GM13977 (cell line): ENCODE data around the gene DDT.
"Not testable (repeated sequence)": the region's sequence is repeated elsewhere in the genome, so short reads cannot be mapped to it uniquely, and the experiment has no call there.

Experiments used
- DNase-seq: peaks from one replicate; pipeline ENCODE4 v3.0.0; 2012; ENCODE audit warnings: low spot score
- in situ Hi-C: fragments of 300-500 bp; cut with MboI; formaldehyde crosslinking; loops from one replicate; pipeline ENCODE4 v1.12.0; 2022; ENCODE audit warnings: low sequenced_read_pairs, low pct_unique_long_range_greater_than_20kb, mixed read lengths, inconsistent platforms; ENCODE audit not compliant: unreplicated experiment
- TF ChIP-seq, protein P1 (sequence below): IDR thresholded peaks from 2 replicates; pipeline ENCODE4 v1.5.1; 2012; ENCODE audit warnings: mild to moderate bottlenecking, control low read depth; ENCODE audit not compliant: insufficient read depth; ENCODE audit errors: extremely low read depth, missing control alignments

The DDT gene

DNA sequence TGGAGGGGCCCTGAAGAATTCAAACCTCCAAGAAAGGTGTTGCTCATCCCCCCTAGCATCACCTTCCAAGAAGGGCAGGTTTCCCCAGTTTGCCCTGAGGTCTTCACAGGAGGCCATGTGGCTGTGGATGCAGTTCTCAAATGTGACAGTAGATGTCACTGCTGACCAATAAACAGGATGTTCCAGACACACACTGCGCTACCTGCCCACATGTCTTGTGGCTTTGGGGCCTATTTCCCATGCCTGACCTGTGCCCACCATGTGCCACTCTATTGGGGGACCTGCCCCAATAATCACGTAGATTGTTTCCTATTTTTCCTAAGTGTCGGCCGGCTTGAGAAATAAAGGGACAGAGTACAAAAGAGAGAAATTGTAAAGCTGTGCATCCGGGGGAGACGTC is 10.2 kb upstream of the DDT start:
- TF ChIP-seq, protein P1, sequence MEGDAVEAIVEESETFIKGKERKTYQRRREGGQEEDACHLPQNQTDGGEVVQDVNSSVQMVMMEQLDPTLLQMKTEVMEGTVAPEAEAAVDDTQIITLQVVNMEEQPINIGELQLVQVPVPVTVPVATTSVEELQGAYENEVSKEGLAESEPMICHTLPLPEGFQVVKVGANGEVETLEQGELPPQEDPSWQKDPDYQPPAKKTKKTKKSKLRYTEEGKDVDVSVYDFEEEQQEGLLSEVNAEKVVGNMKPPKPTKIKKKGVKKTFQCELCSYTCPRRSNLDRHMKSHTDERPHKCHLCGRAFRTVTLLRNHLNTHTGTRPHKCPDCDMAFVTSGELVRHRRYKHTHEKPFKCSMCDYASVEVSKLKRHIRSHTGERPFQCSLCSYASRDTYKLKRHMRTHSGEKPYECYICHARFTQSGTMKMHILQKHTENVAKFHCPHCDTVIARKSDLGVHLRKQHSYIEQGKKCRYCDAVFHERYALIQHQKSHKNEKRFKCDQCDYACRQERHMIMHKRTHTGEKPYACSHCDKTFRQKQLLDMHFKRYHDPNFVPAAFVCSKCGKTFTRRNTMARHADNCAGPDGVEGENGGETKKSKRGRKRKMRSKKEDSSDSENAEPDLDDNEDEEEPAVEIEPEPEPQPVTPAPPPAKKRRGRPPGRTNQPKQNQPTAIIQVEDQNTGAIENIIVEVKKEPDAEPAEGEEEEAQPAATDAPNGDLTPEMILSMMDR, result peak; percentile 50
- in situ Hi-C loops, result no loop called here
- no peak for DNase-seq

GRCh38 chr22:23980567-23980966 is 6.3 kb upstream of the DDT start:
- in situ Hi-C loops, DNase-seq: not testable (repeated sequence)

DNA sequence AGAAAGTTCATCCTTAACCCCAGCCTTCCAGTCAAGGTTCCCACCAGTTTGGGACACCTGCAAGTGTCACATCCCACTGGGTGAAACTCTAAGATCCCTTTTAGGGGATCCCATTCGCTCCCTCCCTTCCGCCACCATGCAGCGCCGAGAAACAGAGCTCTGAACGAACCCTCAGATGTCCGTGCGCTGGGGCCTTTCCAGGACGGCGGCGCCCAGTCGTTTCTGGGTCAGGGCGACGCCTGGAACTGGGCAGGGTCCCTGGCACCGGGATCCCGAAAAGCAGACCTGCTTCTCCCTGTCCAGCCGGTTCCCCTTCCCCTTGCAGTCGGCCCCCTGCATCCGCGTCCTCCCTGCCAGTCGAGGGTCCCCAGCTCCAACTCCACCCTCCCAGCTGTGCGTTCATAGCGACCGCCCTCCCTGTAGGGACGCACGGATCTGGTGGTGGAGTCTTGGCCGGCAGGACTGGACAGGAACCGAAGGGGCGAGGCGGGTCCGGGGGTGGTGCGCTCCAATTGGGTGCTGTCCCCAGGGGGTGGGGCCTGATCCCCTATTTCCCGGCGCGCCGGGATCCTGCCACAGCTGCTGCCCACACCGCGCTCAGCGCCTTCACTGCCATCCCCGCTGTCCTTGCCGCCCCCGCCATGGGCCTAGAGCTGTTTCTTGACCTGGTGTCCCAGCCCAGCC is 5.5 kb upstream of the DDT start, which contains the start of gene GSTT2:
GSTT2 (plus strand) TSS at position 578 of the 684 bp plus-strand sequence.
- DNase-seq, in situ Hi-C loops: not testable (repeated sequence)

DNA sequence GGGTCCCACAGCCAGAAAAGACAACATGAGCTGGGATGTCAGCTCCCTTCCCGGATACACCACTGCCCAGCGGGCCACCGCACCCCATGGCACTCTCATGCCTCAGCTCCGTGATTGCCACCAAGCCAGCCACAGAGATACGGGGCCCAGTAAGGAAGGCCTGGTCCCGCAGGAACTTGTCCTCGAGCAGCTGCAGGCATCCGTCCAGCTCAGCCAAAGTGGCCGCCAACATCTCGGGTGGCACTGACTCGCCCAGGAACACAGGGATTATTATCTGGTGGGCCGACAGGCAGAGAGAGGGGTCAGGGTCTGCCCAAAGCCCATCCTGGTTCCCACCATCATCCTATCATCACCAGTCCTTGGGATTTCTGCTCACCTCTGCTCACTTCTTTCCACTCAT is 3.1 kb upstream of the DDT start:
- in situ Hi-C loops, DNase-seq: not testable (repeated sequence)

- in situ Hi-C loops, DNase-seq: not testable (repeated sequence)
Measured at GRCh38 chr22:23974836-23975352, 653 bp upstream of the DDT start.

DNA sequence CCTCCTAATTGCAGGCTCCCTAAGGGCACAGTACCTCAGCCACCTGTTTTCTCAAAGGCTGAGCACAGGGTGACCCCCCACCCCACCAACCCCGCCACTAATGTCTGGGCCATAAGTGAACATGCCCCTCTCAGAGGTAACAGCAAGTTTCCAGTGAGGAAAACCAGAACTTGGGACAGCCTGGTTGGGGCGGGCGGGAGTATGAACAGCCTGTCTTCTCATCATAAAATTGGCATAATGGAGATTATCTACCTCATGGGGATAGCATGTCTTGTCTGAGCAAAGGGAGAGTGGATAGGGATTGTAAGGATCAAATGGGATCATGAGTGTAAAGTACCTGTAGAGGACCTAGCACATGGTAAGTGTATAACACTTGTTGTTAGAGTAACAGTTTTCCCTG is 2.3 kb downstream of the DDT start:
- DNase-seq, in situ Hi-C loops: not testable (repeated sequence)

DNA sequence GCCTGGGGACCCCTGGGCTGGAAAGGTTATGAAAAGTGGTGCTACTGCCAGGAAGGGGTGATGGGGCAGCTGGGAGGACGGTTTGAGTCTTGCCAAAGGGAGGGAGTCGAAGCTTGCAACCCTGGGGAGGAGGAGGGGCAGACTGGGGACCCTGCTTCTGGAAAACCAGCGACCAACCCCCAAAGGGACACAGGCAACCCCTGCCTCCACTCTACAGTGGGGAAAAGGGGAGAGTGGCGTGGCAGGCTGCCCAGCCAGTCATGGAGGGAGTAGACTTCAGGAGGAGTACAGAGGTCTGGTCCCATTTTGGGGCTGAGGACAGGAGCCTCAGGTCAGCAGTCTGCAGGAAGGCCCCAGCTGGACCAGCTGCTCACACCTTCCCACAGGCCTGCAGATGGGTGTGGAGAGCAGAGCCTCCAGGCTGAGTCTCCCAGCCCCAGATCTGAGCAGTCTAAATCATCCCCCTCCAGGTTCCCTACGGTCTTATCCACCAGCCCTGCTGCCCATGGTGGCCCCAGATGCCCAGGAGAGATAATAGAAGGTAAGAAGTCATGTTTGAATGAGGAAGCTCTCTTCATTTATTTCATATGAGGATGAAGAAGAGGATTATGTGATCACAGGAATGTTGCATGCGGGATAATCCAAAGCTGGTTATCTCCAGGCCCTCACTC is 3.3 kb downstream of the DDT start:
- TF ChIP-seq, protein P1, result no peak
- in situ Hi-C loops, result no loop called here

GRCh38 chr22:23970201-23970641 is 4.0 kb downstream of the DDT start:
- TF ChIP-seq, protein P1, result no peak
- DNase-seq, result no peak
- in situ Hi-C loops, result no loop called here

More for the DNA sequence above, 3.3 kb downstream of the DDT start:
- no peak for DNase-seq

DNA sequence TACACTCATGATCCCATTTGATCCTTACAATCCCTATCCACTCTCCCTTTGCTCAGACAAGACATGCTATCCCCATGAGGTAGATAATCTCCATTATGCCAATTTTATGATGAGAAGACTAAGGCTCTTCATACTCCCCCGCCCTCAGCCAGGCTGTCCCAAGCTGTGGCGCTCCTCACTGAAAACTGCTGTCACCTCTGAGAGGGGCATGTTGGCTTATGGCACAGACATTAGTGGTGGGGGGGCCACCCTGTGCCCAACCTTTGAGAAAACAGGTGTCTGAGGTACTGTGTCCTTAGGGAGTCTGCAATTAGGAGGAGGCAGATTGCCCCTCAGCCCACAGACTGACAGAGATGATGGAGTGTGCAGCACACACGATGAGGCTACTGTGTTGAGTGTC is 5.2 kb downstream of the DDT start:
- in situ Hi-C loops, result no loop called here
- TF ChIP-seq, protein P1, result no peak
- DNase-seq, result no peak

DNA sequence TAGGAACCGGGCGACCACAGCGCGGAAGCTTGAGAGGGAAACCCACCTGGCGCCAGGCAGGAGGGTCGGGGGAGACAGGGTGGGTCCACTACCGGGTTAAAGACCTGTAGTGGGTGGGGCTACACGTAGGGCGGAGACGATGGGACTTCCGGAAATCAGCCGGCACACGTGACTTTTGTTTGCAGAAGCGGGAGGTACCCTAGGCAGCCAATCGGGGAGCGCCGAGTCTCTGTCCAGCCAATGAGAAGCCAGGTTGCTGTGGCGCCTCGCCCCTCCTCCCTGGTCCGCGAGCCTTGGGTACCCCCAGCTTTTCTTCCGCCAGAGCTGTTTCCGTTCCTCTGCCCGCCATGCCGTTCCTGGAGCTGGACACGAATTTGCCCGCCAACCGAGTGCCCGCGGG is 7.7 kb downstream of the DDT start, which contains the start of gene DDTL:
DDTL (plus strand) TSS at position 321 of the 400 bp plus-strand sequence; CDS start at position 348, 27 bp downstream.
- in situ Hi-C loops, result not testable (repeated sequence)

GRCh38 chr22:23966094-23966493 is 8.1 kb downstream of the DDT start:
- DNase-seq, in situ Hi-C loops: not testable (repeated sequence)

More for the DNA sequence above, 7.7 kb downstream of the DDT start, which contains the start of gene DDTL:
- DNase-seq, result not testable (repeated sequence)

GRCh38 chr22:23961084-23961771 is 13.0 kb downstream of the DDT start, which contains the start of gene GSTT2B:
Gene GSTT2B, minus strand, starts transcription at chr22:23961195. Its CDS starts 64 bp downstream, at chr22:23961131.
- in situ Hi-C loops, DNase-seq: not testable (repeated sequence)
